DND-41 (cell line): Measurements from ENCODE around the gene NR5A1.

Experiments used
- ATAC-seq: fragments of 200-7000 bp; cut with Tn5 transposase; 3 replicates; pipeline ENCODE4 v1.9.1; 2021; ENCODE audit warnings: low read depth; ENCODE audit not compliant: insufficient read depth
- DNase-seq: peaks from one replicate; pipeline ENCODE4 v3.0.0-alpha.2; 2020
- H2AFZ ChIP-seq: 2 replicates; pipeline ENCODE4 v1.6.0; 2012; ENCODE audit warnings: low read depth, low read length
- H3K27ac ChIP-seq: 2 replicates; pipeline ENCODE4 v1.5.1; 2012; ENCODE audit warnings: low read length, inconsistent platforms
- H3K27me3 ChIP-seq: fragments of 200-600 bp; sonication (generic); 2 replicates; pipeline ENCODE4 v1.6.0; 2012; ENCODE audit warnings: low read length, mild to moderate bottlenecking, inconsistent platforms; ENCODE audit not compliant: insufficient read depth, poor library complexity
- H3K36me3 ChIP-seq: 2 replicates; pipeline ENCODE4 v1.5.1; 2012; ENCODE audit warnings: low read length, inconsistent platforms; ENCODE audit not compliant: insufficient read depth
- H3K4me1 ChIP-seq: 2 replicates; pipeline ENCODE4 v1.5.1; 2012; ENCODE audit warnings: mild to moderate bottlenecking, low read length; ENCODE audit not compliant: insufficient read depth
- H3K4me2 ChIP-seq: 2 replicates; pipeline ENCODE4 v1.6.0; 2012; ENCODE audit warnings: mild to moderate bottlenecking, moderate library complexity, low read length, inconsistent platforms; ENCODE audit not compliant: insufficient read depth
- H3K4me3 ChIP-seq, 2 experiments: fragments of 200-600 bp in 1 of 2; shearing (Covaris generic) in 1 of 2; 2 replicates each; pipeline ENCODE4 v1.5.1; 2012 to 2016; ENCODE audit warnings: inconsistent platforms in 2 of 2, low read length in 2 of 2, mild to moderate bottlenecking in 2 of 2, low read depth in 1 of 2, moderate library complexity in 1 of 2
- H3K79me2 ChIP-seq: 2 replicates; pipeline ENCODE4 v1.6.0; 2012; ENCODE audit warnings: low read length, inconsistent platforms; ENCODE audit not compliant: insufficient read depth
- H3K9ac ChIP-seq: 2 replicates; pipeline ENCODE4 v1.6.0; 2012; ENCODE audit warnings: low read depth, mild to moderate bottlenecking, inconsistent platforms, low read length, moderate library complexity
- H3K9me3 ChIP-seq: 2 replicates; pipeline ENCODE4 v1.5.1; 2012; ENCODE audit warnings: low read length, moderate library complexity, mild to moderate bottlenecking, inconsistent platforms; ENCODE audit not compliant: insufficient read depth, severe bottlenecking
- H4K20me1 ChIP-seq: 2 replicates; pipeline ENCODE4 v1.6.0; 2012; ENCODE audit warnings: low read length; ENCODE audit not compliant: insufficient read depth
- CTCF ChIP-seq: IDR thresholded peaks from 2 replicates; pipeline ENCODE4 v1.5.1; 2012; ENCODE audit warnings: borderline replicate concordance, low read length, moderate library complexity, mild to moderate bottlenecking; ENCODE audit not compliant: poor library complexity, severe bottlenecking; ENCODE audit errors: extremely low read depth
- EZH2 ChIP-seq: IDR thresholded peaks from 3 replicates; pipeline ENCODE4 v1.6.1; 2012; ENCODE audit warnings: borderline replicate concordance, low read depth, mild to moderate bottlenecking, moderate library complexity, low read length, inconsistent platforms; ENCODE audit not compliant: severe bottlenecking

Gene NR5A1

GRCh38 chr9:124454791-124455443 lies 52.3 kb downstream of the NR5A1 start:
- no peaks in the 10 kb centered on the region for H3K4me1 ChIP-seq
- ATAC-seq (no peak), DNase-seq (no peak)
- no peaks in the 10 kb centered on the region for H3K36me3 ChIP-seq
- H3K9ac ChIP-seq = no peak overlapping the region
- no peak overlapping the region for H3K4me2 ChIP-seq
- H3K4me3 ChIP-seq = no peak overlapping the region
- H3K79me2 ChIP-seq = no peaks in the 10 kb centered on the region
- no peak overlapping the region for H3K27ac ChIP-seq
- peaks cover 5% of the 10 kb centered on the region; the same call in 1 of the 2 replicates for H4K20me1 ChIP-seq
- no peaks in the 10 kb centered on the region for H3K9me3 ChIP-seq
- TF ChIP-seq EZH2 = no peak
- no peaks in the 10 kb centered on the region for H3K27me3 ChIP-seq
- no peak overlapping the region for H2AFZ ChIP-seq

- ATAC-seq (no peak), DNase-seq (no peak)
- H4K20me1 ChIP-seq = peaks cover 5% of the 10 kb centered on the region; the same call in 1 of the 2 replicates
- no peak overlapping the region for H3K27ac ChIP-seq
- H3K4me3 ChIP-seq = no peak overlapping the region
- TF ChIP-seq EZH2 (no peak), CTCF (no peak)
- no peaks in the 10 kb centered on the region for H3K9me3 ChIP-seq
- H3K4me1 ChIP-seq = no peaks in the 10 kb centered on the region
- H3K27me3 ChIP-seq = no peaks in the 10 kb centered on the region
- H3K9ac ChIP-seq = no peak overlapping the region
- H3K36me3 ChIP-seq = no peaks in the 10 kb centered on the region
- no peaks in the 10 kb centered on the region for H3K79me2 ChIP-seq
- H3K4me2 ChIP-seq = no peak overlapping the region
- no peak overlapping the region for H2AFZ ChIP-seq
Measured at GRCh38 chr9:124454296-124454695, 52.9 kb downstream of the NR5A1 start.

GRCh38 chr9:124453586-124454191 lies 53.5 kb downstream of the NR5A1 start:
- Histone ChIP-seq H3K9ac (no peak overlapping the region), H3K4me3 (no peak overlapping the region), H3K4me1 (no peaks in the 10 kb centered on the region), H3K9me3 (no peaks in the 10 kb centered on the region), H3K79me2 (no peaks in the 10 kb centered on the region), H3K36me3 (no peaks in the 10 kb centered on the region), H3K27ac (no peak overlapping the region), H3K27me3 (no peaks in the 10 kb centered on the region), H3K4me2 (no peak overlapping the region), H2AFZ (no peak overlapping the region), H4K20me1 (peaks cover 5% of the 10 kb centered on the region; the same call in 1 of the 2 replicates)
- no peak for DNase-seq
- ATAC-seq = no peak
- TF ChIP-seq CTCF (no peak), EZH2 (no peak)

GRCh38 chr9:124452841-124453585 lies 54.2 kb downstream of the NR5A1 start:
- Histone ChIP-seq H3K27me3 (no peaks in the 10 kb centered on the region), H3K27ac (no peak overlapping the region), H3K4me1 (no peaks in the 10 kb centered on the region), H3K9ac (no peak overlapping the region), H3K4me3 (no peak overlapping the region), H3K9me3 (no peaks in the 10 kb centered on the region), H3K4me2 (no peak overlapping the region), H2AFZ (no peak overlapping the region), H3K36me3 (no peaks in the 10 kb centered on the region), H4K20me1 (peaks cover 5% of the 10 kb centered on the region; the same call in 1 of the 2 replicates), H3K79me2 (no peaks in the 10 kb centered on the region)
- ATAC-seq = no peak
- TF ChIP-seq EZH2 (no peak), CTCF (no peak)
- no peak for DNase-seq
